Measurements from ENCODE around the gene RALGAPA2.

RALGAPA2 gene

DNA sequence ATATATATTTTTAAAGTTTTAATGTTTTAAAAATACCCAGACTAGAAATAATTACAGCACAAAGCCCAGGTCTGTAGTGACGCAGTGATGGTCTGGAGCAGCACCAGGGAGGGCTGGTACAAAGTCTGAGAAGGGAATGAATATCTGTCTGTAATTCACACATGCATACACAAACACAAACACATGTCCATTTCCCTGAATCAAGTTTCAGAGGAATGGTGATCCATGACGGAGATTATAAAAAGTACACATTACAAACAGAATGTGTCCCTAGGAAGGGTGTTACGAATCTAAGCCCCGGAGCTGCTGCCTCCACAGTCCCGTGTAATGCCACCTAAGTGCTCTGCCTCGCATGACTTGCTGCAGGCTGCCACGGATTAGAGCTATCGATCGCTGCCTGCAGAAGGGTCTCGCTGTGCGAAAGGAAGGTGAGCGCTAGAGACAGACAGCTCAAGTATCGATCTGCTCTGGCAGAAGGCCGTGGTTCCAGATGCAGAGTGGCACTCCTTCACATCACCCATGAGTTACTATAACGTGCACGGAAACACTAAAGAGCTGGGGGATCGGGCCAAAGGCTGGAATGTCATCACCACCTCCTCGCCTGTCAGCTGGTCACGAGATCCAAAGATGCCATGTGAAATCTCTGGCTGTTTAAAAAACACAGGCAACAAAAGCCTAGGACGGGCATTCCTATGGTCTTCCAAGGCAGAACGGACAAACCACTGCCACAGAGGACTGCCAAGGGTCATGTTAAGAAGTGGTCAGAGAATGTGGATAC, 257.4 kb downstream of the RALGAPA2 start:
- DNase-seq = no peak

GRCh38 chr20:20454367-20454766, 258.1 kb downstream of the RALGAPA2 start:
- DNase-seq = no peak

DNA sequence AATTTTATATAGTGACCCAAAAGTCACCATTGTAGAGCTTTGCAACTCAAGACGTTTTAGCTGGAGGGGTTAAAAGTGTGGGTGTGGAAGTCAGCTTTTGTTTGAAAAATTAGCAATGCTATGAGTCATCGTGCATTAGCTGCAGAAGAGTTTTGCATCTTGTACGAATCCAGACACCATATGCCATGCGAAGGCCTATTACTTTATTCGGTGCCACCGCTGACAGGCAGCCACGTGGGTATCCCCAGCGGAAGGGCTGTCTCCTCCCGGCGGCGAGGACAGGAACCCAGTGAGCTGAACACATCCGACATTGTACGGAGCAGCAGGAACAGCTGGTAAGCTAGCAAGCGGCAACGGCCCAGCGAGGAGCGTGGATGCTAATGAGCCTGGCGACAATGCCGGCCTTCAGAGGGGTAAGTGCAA, 260.2 kb downstream of the RALGAPA2 start:
- no peak for DNase-seq

DNA sequence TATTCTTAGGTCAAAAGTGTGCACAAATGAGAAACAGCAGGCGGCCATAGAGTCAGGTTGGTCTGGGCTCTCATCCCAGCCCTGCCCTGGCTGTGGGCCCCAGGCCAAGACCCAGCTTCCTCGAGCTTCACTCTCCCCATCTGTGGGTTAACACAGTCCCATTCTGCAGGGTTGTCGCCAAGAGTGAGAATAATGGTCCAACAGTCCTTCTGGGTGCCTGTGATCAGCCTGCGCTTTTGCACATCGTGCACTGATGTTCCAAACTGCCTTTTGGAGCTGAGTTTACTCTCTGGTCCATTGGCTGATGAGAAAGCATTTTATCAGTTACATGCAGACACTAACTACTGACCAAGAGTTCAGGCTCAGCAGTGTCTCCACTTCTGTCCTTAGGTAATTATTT, 261.9 kb downstream of the RALGAPA2 start:
- DNase-seq = no peak

DNA sequence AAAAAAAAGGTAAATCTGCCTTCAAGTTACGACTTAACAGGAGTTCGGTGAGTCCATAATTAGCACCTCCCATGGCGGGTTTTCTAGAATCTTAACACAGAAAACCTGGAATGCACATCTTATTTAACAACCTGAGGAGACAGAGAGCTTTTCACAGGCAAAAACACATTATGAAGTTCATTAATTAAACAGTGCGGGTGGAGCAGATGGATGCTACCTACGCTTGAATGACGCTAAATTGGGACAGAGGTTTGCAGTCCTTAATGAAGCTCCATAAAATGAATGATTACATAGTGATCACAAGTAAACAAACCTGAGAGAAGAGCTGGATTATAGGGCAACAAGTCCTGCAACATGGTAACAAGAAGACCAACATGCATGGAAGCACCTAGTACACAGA, 263.6 kb downstream of the RALGAPA2 start:
- DNase-seq = no peak

- DNase-seq = no peak
These were observed 265.2 kb downstream of the RALGAPA2 start for GRCh38 chr20:20447196-20447595.

DNA sequence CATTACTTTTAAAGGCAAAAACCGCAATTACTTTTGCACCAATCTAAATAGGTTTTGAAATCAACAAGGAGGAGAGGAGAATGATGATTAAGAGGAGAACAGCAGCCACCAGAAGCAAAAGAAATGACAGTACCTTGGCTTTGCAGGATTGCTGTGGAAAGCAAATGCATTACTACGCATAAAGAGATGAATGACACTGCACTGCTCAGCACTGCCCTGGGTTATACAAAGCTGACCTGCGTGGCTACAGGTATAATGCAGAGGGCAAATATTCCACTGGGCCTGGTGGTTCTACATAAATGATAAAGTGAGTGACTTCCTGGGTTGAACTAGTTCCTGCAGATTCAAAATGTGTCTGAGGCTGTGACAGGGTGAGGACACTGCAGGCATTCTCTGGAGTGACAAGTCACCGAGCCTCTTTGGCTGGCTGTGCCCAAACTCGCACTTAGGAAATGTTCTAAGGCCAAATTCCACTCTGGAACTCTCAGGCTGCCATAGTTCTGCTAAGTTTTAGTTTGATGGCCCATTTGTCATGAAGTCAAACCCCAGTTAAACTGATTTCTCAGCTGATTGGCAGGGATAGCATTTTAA, 265.9 kb downstream of the RALGAPA2 start:
- DNase-seq = no peak

DNA sequence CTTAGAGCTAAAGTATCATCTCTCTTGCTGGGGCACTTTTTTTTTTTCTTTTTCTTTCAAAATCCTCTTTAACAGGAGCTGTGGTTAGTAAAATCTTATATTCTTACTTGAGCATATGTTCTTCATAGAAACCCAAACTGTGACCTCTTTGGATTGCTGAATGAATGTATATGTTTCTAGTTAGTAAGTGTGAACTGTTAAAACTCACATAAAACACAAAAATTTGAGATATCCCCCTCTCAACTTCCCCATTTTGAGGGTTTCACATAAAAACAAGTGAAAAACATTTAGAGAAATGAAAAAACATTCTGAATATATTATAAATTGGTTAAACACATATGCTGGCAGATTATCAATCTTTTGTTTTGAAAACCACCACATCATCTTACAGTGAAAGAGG, 266.4 kb downstream of the RALGAPA2 start:
- no peak for DNase-seq

DNA sequence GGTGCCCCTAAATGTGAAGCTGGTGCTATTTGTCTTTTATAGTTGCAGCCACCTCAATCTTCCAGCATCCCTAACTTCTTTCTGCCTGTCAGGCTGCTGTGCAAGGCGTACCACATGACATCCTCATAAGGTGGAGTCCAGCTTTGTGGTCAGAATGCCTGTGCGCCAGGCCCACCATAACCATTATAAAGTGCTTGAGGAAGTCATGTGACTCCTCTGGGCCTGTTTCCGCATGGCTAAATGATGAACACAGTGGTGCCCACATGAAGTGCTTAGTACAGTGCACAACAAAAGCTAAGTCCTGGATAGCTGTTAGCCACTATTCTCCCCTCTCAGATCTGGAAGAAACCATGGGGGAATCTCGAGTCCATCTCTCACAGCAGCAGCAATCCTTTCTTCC, 268.9 kb downstream of the RALGAPA2 start:
- DNase-seq = no peak

DNA sequence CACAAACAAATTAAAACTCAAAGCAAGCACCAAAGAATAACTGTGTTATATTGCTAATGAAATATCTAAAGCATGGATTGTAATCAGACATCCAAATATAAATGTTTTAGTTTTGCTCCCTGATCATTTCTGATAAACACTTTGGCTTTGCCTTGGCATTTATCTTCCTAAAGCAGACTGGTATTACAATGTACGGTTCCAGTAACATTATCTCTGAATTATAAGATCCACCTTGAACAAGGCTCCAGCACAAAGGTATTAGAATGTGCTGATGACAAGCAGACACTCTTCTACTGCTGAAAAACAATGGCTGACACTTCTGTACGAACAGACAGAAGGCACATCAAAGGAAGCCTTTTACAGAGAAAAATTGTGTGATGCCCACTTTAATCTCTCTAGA, 270.0 kb downstream of the RALGAPA2 start:
- DNase-seq = no peak

DNA sequence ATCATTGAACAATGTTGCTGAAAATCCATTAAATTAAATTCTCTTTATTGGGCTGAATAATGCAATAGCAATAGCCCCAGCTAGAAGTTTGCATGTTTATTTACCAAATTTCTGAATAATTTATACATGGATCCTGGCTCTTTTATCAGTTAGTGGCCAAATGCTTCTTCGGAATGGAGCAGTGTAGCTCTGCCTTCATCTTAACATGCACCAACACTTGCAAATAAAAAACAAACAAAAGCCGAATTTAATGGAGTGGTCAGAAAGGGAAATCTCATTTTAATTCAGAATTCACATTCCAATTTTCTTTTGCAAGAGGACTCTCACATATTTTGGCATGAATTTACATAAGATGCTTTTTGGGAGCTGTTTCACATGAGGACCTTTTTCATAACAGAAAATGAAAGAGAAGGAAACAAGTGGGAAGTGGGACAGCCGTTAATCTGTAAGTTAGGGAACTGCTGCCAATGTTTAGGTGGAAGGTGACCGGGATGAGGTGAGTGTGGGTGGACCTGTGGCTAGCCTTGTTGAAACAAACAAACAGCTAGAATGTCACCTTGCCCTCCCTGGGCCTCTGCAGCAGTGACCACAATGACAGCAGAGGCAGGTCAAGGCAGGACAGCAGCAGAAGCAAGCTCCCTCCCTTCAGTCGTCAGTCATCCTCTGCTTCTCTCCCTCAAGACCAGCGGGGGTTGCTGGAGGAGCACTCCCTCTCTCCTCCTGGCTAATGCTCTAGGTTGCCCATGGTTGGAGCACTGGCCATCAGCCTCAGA, 271.4 kb downstream of the RALGAPA2 start:
- DNase-seq = no peak

- DNase-seq = no peak
These were observed 272.0 kb downstream of the RALGAPA2 start for GRCh38 chr20:20440481-20440880.

DNA sequence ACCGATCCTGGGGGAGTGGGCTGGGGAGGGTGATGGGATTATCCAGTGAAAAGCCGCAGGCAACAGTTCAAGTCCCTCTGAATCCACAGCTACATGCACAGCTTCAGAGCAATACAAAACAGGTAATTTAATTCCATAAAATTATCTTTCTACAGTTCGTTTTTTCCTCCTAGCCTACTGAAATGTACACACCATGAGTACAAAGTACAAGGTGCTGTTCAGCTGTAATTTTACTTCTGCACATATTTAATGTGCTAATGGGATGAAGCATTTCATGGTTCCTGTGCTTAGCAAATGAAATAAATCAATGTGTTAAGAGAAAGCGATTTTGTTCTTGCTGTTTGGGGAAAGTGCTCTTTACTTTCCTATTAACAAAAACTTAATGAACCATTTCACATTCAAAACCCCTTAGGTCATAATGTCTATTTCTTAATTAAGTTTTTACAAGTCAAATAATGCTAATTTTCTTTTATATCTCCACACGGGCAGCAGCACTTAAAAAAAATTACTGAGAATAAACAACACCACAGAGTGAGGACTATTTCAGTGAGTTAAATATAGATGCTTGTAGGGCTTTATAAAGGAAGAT, 272.7 kb downstream of the RALGAPA2 start:
- no peak for DNase-seq

DNA sequence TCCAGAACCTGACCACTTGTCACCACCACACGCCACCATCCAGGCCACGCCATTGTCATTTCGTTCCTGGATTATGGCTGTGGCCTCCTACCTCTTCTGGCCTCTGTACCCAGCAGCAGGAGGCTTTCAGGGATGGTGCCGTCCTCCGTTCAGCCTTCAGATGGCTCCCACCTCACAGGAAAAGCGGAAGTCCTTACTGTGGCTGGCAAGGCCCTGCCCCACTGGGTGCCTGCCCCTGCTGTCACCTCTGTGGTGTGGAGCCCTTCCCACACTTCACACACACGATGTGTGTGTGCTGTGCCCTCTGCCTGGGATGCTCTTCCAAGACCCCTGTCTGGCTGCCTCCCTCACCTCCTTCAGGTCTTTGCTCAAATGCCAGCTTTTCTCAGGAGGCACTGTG, 275.1 kb downstream of the RALGAPA2 start:
- DNase-seq = no peak

- no peak for DNase-seq
These were observed 275.8 kb downstream of the RALGAPA2 start for GRCh38 chr20:20436689-20437088.

DNA sequence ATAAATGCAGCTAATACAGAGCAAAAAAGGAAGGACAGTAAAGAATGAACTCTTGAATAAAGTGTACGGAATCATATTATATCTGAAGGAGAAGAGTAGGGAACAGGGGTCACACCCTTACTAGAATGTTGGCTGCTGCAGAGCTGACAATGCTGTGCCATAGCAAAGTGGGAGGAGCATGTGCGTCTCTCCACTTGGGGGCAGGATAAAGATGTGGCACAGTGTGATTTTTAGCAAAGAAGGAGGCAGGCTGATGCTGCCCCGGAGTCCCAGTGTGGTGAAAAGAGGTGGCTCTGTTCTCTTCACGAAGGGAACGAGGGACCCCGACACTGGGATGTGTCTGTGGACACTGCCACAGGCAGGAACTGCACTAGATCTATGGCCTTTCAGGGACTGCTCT, 277.0 kb downstream of the RALGAPA2 start:
- no peak for DNase-seq

DNA sequence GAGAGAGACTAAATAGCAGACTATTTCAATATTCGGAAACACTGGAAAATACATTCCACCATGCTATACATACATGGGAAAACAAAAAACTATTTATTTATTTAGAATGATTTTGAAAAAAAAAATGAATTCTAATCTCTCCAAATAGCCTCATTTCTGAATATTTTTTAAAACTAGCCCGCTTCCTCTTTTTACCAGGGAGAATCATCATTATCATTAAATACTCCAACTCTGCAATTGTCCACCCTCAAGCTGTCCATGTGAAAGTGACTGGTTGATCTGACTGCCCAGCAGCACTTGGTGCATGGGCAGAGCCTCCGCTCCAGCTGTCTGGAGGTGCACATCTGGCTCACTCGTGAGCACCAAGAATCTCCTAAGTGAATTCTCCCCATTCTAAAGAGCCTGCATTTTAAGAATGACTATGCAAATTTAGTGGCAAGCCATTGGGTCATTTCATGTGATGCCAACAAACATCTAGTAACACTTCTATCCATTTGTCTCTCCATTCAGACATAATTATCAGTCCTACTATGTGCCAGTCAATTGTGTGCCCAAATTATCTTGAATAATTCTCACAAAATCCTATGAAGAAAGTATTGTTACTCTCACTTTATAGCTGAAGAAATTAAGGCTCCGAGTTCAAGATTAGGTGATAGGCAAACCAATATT, 279.7 kb downstream of the RALGAPA2 start:
- no peak for DNase-seq

GRCh38 chr20:20430066-20430465, 282.4 kb downstream of the RALGAPA2 start:
- no peak for DNase-seq

GRCh38 chr20:20428067-20428466, 284.4 kb downstream of the RALGAPA2 start:
- no peak for DNase-seq

DNA sequence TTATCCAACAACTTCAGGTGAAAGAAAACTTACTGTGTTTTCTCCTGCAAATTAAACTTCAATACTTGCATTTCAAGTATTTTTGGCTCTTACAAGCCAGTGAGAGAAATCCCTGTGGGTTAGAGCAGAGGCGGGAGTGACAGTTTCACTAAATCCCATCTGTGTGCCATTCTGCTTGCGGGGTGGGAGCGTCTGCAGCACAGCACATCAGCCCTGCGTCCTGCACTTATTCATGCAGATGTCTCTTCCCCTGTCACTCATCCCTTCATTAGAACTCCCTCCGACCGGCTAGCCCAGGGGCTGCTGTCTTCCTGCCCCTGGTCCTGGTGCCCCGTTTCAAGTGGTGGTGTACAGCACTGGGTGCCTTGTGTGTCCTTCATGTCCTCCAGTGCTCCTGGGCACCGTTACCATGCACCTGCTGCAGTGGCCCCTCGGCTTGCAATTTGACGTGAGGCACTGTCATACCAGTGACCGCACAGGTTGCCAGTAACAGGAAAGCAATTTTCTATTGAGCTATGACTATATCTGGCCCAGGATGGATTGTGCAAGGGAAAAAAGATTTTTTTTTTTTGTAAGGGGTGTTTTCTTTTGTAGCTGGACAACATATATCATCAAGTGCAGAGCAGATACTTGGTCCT, 285.1 kb downstream of the RALGAPA2 start:
- DNase-seq = no peak

GRCh38 chr20:20426655-20426907, 285.9 kb downstream of the RALGAPA2 start:
- no peak for DNase-seq

DNA sequence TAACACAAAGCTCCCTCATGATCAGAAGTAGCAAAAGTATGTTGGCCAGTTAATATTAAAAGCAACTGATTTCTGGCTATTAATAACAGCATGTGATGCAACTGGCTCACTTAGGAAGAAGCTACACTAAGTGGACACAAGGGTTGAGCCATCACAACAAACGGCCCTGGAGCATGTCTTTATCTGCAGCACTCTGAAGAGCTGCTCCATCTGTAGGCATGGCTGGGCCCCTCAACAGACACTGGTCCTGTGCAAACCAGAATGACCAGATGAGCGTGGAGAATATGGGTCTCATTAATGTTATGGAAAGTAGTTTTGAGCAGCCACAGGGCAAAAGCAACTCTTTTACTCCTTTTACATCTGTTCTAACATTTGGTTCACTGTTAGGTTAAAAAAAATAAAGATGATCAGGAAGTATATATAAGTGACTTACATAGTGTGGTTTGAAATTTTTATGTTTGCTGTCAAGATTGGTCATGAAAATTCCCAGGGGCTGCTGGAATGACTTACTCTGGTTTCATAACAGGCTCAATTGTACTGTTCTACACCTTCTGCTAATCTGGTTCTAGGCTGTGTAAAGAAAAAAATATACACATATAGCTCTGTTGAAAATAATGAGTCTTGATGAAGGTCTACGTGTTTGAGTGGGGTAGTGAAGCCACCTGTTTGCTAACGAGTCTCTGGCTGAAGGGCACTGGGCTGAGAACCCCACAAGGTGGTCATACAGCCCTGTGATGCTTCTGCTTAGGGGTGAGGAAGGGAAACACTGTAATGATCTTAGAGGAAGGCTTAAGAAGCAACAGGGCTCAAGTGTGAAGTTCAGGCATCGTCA, 286.4 kb downstream of the RALGAPA2 start:
- DNase-seq = no peak
